T-helper 9 cell (primary cell): ENCODE measurements around the gene P2RX3.
"Not testable (repeated sequence)": the region's sequence is repeated elsewhere in the genome, so short reads cannot be mapped to it uniquely, and the experiment has no call there.

Experiments
- DNase-seq: peaks from one replicate; pipeline ENCODE4 v3.0.0-alpha.2; 2020

P2RX3 gene

DNA sequence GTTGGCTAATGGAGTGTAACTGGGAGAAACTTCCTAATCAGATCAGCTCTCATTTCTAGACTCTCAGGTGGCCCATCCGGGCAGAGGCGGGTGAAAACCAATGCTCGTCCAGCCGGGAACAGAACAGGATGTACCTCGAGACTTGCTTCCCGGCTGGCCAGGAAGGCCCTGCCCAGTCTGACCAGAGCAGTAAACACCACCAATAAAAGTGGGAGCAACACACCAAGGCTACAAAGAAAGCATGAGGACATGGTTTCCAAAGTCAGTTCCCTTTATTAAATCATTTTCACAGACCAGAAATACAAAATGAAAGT lies 12.5 kb upstream of the P2RX3 start:
- no peak for DNase-seq

- DNase-seq: no peak
These were observed 10.4 kb upstream of the P2RX3 start for GRCh38 chr11:57327721-57328120.

GRCh38 chr11:57330029-57330428 lies 8.1 kb upstream of the P2RX3 start:
- no peak for DNase-seq

DNA sequence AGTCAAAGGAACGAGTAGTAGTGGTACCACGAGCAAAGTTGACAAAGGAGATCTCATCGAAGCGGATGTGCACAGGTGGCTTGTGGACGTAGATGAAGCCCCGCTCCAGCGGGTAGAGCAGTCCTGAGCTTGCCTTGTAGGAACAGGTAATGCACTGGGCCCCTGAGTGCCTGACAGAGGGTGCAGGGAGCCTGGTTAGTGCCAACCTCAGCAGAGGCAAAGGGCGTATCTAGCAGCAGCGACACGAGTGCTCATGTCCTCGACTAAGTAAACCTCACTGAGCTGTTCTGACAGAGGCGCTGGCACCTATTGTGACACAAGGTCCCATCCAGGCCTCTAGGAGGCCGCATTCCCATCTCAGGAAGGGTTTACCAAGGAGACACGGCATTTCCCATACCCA lies 6.4 kb upstream of the P2RX3 start:
- DNase-seq: no peak

DNA sequence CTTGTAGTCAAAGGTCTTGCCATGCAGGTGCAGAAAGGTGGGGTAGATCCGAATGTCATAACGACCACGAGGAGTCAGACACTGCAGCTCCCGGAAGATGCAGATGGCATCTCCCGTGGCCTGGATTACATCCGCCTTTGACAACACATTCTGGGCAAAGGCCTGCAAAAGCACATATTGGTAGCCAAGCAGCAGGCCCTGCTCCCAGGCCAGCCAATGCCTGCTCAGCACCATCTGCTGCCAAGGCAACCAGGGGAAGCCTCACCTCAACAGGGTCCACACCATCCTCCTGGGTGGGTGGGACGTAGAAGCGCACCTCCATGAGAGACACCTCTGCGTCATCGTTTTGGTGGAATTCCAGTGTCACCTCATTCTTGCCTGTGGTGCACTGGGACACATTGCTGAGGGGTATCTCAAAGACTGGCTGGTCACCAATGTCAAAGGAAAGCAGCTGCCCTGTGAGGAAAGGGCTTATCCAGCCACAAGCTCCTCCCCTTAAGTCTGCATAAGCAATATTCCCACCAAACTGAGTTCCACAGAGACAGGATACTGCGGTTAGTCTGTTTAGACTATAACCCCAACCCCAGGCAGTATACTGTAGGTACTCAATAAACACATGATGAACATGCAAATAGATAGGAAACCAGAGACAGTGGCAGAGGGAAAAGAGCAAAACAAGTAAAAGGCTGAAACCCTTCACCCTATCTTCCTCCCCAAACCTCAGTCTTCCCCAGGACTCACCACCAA lies 5.3 kb upstream of the P2RX3 start:
- no peak for DNase-seq

GRCh38 chr11:57335023-57335342 lies 3.2 kb upstream of the P2RX3 start:
- no peak for DNase-seq

DNA sequence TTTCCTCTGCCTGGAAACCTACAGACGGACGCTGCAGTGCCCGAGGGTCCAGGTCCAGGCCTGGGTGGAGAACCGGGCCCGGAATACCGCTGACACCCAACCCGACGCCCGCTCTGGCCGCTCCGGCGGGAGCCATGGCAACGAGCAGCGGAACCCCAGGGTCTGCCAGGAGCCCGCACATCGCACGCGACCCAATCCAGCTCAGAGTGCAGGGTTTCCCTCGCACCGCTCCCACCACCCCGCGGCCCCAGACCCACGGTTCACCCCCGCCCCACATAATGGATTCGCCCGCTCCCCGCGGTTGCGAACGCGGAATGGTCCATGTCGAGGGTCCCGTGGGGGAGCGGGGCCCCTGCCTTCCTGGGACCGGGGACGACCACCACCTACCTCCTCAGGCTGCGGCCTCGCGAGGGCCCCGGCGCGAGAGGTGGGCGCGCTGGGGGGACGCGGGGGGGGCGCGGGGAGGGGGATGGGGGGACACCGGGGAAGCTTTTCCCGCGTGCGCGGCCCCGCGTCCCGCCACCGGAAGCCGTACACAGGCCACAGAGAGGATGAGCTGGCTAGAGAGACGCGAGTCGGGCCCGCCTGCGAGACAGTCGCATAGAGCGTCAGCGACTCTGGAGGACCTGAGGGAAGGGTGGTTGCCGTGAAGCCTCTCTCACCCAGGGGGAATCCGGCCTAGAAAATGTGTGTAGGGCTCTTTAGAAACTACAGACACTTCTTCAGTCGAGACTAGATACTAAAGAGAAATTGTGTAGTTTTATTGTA lies 2.6 kb upstream of the P2RX3 start, which contains the start of gene SSRP1:
SSRP1 (minus strand) TSS at position 550 of the 768 bp plus-strand sequence. CDS start 771 bp downstream, outside the sequence.
- DNase-seq: peak; percentile 77

DNA sequence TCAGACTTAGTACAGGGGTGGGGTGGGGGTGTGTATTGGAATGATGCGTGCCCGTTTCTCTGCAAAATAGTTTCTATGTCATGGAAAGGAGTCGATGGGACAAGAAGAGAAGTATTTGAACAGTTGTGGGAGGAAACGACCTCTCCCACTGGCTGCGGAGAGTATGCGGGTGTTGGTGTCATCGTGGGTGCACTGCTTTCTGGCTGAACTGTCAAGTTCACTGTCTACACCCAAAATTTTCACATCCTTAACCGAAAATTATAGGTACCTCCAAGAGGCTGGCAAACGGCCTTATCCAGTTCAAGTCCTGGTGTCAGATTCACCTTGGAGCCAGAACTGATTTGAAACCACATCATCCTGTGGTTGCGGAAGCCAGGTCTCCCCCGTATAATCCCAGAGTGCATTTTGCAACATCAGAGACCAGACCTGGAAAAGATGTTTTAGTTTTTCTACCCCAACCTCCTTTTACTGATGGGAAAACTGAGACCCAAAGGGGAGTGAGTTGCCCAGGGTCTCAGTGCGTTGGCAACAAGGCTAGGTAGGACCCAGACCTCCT lies 2.0 kb upstream of the P2RX3 start:
- peak; percentile 11 for DNase-seq

GRCh38 chr11:57336856-57337255 lies 1.3 kb upstream of the P2RX3 start:
- not testable (repeated sequence) for DNase-seq

- DNase-seq: no peak
These were observed 1.2 kb downstream of the P2RX3 start for GRCh38 chr11:57339328-57339727.

DNA sequence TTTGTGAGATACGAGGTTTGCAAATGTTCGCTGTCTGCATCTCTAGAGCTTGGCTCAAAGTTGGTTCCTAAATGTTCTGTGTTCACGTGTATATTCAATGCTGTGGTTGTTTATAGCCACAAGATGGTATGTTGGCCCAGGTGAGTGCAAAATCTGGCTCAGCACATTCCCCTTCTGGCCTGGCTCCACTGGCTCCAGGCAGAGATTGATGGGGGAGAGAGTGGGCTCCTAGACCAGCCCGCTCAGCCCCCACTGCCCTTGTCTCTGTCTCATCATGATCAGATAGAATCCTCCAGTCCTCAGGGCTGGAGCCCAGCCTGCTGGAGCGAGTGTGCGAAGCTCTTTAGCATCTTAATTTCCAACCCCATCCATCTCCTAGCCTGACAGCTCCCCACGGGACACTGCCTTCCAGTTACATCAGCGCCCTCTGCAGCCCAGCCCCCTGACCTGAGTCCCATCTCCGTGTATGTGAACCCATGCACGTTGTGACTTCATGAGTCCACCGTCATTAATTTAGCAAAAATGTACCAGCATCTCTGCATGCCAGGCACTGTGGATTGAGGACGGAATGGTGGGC lies 2.0 kb downstream of the P2RX3 start:
- DNase-seq: no peak

DNA sequence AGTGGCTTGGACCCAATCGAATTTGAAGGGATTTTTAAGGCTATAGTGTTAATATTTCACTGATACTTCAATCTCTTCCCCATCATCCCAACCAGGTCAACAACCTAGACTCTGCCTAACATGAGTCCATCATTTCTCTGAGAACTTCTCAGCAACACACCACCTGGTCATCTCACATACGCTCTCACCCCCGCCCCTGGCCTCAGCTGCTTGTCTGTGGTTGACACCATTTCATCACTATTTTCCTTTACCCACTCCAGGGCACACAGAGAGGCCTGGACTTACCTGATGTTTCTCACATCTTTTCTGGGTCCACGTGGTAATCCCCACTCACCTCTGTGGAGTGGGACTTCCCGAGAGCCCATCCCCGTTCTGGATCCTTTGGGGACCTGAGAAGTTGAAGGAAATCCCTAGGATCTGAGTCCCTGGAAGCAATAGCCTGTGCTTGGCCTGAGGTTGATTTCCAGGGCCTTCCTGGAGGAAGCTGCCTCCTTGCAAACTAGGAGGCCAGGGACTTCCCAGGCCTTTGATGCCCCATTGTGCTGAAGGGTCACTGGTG lies 3.2 kb downstream of the P2RX3 start:
- DNase-seq: no peak

DNA sequence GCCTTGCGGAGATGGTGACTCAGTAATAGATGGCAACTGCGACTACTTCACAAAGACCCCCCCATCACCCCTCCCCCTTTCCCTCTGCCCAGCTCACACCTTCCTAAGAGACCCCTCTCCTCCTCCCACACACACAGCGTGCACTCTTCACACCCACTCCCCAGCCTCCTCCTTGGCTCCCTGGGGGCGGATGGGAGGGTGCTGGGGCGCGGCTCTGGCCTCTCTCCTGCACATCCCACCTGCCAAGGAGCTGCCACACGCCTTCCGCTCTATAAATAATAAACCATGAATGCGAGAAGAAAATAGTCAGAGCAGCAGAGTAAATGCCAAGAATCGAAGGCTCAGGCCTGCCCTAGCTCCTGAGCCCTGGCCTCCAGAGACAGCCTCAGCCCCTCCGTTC lies 4.5 kb downstream of the P2RX3 start:
- no peak for DNase-seq

DNA sequence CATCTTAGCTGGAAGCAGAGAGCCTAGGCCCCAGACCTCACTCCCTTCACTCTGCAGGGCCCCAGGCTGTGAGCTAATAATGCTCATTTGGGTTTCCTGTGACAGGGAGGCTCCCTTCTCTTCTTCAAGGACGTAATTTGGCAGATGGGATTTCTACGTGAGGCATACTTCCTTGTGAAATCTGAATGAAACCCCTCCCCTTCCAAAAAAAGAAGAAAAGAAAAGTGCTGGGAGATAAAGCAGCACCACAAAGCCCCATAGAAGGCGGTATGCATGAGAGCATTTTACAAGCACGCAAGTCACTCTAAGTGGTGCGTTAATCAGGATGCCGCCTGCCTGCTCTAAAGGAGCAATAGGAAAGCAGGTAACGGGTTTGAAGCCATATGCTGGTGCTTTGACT lies 5.7 kb downstream of the P2RX3 start:
- no peak for DNase-seq

DNA sequence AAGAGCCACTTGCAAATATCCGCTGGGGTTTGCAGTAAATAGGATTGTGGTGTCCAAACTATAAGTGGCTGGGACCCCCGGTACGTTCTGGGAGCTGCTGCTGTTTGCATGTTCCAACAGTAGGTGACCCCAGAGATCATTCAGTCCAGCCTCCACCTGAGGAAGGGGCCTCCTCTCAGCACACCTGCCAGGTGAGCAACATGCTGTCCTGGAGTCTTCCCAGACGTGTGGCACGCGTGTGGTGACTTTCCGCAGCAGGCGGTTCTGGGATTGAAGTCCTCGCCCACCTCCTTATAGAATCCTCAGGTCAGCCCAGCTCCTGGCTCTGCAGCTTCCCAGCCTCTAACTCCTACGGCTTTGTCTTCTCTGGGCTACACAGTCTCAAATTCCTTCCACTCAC lies 6.7 kb downstream of the P2RX3 start:
- DNase-seq: no peak

GRCh38 chr11:57345555-57346211 lies 7.5 kb downstream of the P2RX3 start:
- DNase-seq: peak; percentile 66

- DNase-seq: no peak
These were observed 9.2 kb downstream of the P2RX3 start for GRCh38 chr11:57347336-57347735.

DNA sequence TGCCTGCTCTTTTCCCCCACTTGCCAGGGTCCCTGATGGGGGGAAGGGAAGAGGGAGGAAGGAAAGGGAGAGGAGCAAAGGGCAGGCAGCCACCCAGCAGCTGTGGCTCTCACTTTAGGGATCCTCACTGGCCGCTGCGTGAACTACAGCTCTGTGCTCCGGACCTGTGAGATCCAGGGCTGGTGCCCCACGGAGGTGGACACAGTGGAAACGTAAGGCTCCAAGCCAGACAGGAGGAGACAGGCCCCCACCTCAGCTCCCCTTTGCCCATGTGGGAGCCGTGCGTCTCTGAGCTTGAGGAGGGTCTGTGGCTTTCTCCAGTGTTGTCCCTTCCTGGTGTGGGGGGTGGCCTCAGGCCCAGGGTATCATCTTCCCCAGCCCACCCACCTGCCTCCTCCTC lies 9.9 kb downstream of the P2RX3 start:
- DNase-seq: no peak

- no peak for DNase-seq
These were observed 10.6 kb downstream of the P2RX3 start for GRCh38 chr11:57348636-57349313.

GRCh38 chr11:57349491-57350274 lies 11.5 kb downstream of the P2RX3 start:
- peak; percentile 71 for DNase-seq

GRCh38 chr11:57353036-57353435 lies 14.9 kb downstream of the P2RX3 start:
- DNase-seq: no peak

- no peak for DNase-seq
These were observed 15.3 kb downstream of the P2RX3 start for GRCh38 chr11:57353446-57353845.
